Adipocyte (in vitro differentiated cells): ENCODE measurements around the gene GABRE.

Source experiments
- DNase-seq: peaks from one replicate; pipeline ENCODE4 v3.0.0-alpha.2; 2015; ENCODE audit warnings: low read depth
- H3K27me3 ChIP-seq: replicated peaks from 2 replicates; pipeline ENCODE4 v1.7.0; 2013; ENCODE audit warnings: mild to moderate bottlenecking, low read length, moderate library complexity; ENCODE audit not compliant: control insufficient read depth, insufficient read depth
- H3K36me3 ChIP-seq: 2 replicates; pipeline ENCODE4 v1.7.0; 2013; ENCODE audit warnings: low read length, mild to moderate bottlenecking, moderate library complexity; ENCODE audit not compliant: control insufficient read depth, insufficient read depth, severe bottlenecking
- H3K4me1 ChIP-seq: 2 replicates; pipeline ENCODE4 v1.7.0; 2013; ENCODE audit warnings: mild to moderate bottlenecking, low read length, moderate library complexity; ENCODE audit not compliant: control insufficient read depth, insufficient read depth
- H3K4me3 ChIP-seq: 2 replicates; pipeline ENCODE4 v1.7.0; 2013; ENCODE audit warnings: mild to moderate bottlenecking, low read length, moderate library complexity
- H3K9ac ChIP-seq: 2 replicates; pipeline ENCODE4 v1.7.0; 2013; ENCODE audit warnings: mild to moderate bottlenecking, low read length, moderate library complexity
- H3K9me3 ChIP-seq: 2 replicates; pipeline ENCODE4 v1.7.0; 2013; ENCODE audit warnings: mild to moderate bottlenecking, low read length, moderate library complexity; ENCODE audit not compliant: control insufficient read depth

GABRE gene

GRCh38 chrX:151966236-151966635, 8.2 kb downstream of the GABRE start:
- H3K9me3 ChIP-seq, result peaks cover 4% of the 10 kb centered on the region
- no peak overlapping the region for H3K9ac ChIP-seq
- H3K4me3 ChIP-seq, result no peak overlapping the region
- no peaks in the 10 kb centered on the region for H3K27me3 ChIP-seq
- peaks cover 44% of the 10 kb centered on the region for H3K36me3 ChIP-seq
- peaks cover 13% of the 10 kb centered on the region for H3K4me1 ChIP-seq
- no peak for DNase-seq

DNA sequence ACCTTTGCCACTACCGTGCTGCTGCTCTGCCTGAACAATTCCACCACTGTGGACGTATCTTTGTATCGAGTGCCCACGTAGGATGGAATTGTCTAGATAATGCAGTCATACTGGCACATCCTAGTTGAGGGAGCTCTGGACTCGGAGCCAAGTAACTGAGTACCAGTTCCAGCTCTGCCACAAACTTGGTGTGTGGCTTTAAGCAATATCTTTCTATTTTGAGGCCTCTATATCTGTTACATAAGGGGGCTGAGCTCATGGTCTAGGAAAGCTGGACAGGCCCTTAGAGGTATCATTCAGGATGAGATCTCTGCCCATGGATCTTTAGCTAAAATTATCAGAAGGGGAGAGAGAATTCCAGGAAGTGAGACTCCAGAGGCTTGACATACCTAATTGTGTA, 12.4 kb downstream of the GABRE start:
- no peak overlapping the region for H3K9ac ChIP-seq
- no peak overlapping the region for H3K4me3 ChIP-seq
- no peaks in the 10 kb centered on the region for H3K27me3 ChIP-seq
- no peaks in the 10 kb centered on the region for H3K9me3 ChIP-seq
- H3K4me1 ChIP-seq, result no peaks in the 10 kb centered on the region
- DNase-seq, result no peak
- peaks cover 59% of the 10 kb centered on the region for H3K36me3 ChIP-seq

GRCh38 chrX:151958101-151958500, 16.4 kb downstream of the GABRE start:
- DNase-seq, result no peak
- peaks cover 98% of the 10 kb centered on the region for H3K36me3 ChIP-seq
- H3K4me3 ChIP-seq, result no peak overlapping the region

GRCh38 chrX:151954730-151955129, 19.7 kb downstream of the GABRE start:
- Histone ChIP-seq H3K4me1 (no peaks in the 10 kb centered on the region), H3K9ac (no peak overlapping the region), H3K27me3 (no peaks in the 10 kb centered on the region), H3K36me3 (peaks cover 75% of the 10 kb centered on the region), H3K4me3 (no peak overlapping the region), H3K9me3 (no peaks in the 10 kb centered on the region)
- DNase-seq, result no peak

More at GRCh38 chrX:151958101-151958500, 16.4 kb downstream of the GABRE start:
- Histone ChIP-seq H3K27me3 (no peaks in the 10 kb centered on the region), H3K9ac (no peak overlapping the region), H3K4me1 (no peaks in the 10 kb centered on the region), H3K9me3 (no peaks in the 10 kb centered on the region)

GRCh38 chrX:151938172-151938571, 36.3 kb downstream of the GABRE start:
- DNase-seq, result no peak
- no peaks in the 10 kb centered on the region for H3K4me1 ChIP-seq
- H3K9ac ChIP-seq, result no peak overlapping the region
- H3K27me3 ChIP-seq, result no peaks in the 10 kb centered on the region
- H3K4me3 ChIP-seq, result no peak overlapping the region
- H3K9me3 ChIP-seq, result no peaks in the 10 kb centered on the region
- H3K36me3 ChIP-seq, result no peaks in the 10 kb centered on the region

DNA sequence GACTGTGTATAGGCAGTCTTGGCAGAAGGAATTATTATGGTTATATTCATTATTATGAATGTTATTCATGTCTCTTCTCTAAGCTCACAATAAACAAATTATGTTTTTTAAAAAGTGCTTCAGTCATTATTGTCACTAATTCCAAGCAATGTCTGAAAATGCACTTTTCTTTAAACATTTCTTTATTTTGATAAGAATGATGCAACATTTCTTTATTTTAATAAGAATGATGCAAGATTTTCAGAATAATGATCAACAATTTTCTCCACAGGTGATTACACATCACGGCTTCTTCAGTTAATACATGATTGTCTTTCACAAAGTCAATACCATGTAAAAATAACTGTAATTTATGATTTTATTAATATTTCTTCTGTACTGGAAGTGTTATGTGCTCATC, 39.1 kb downstream of the GABRE start:
- no peak for DNase-seq
- no peaks in the 10 kb centered on the region for H3K36me3 ChIP-seq

GRCh38 chrX:151929126-151929525, 45.4 kb downstream of the GABRE start:
- DNase-seq, result no peak

More for the DNA sequence above, 39.1 kb downstream of the GABRE start:
- H3K4me1 ChIP-seq, result no peaks in the 10 kb centered on the region
- no peak overlapping the region for H3K9ac ChIP-seq
- H3K4me3 ChIP-seq, result no peak overlapping the region
- no peaks in the 10 kb centered on the region for H3K9me3 ChIP-seq
- H3K27me3 ChIP-seq, result peaks cover 3% of the 10 kb centered on the region

DNA sequence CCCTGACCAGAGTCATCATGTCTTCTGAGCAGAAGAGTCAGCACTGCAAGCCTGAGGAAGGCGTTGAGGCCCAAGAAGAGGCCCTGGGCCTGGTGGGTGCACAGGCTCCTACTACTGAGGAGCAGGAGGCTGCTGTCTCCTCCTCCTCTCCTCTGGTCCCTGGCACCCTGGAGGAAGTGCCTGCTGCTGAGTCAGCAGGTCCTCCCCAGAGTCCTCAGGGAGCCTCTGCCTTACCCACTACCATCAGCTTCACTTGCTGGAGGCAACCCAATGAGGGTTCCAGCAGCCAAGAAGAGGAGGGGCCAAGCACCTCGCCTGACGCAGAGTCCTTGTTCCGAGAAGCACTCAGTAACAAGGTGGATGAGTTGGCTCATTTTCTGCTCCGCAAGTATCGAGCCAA, 50.8 kb downstream of the GABRE start:
- no peak for DNase-seq
- Histone ChIP-seq H3K36me3 (no peaks in the 10 kb centered on the region), H3K4me1 (no peaks in the 10 kb centered on the region), H3K4me3 (no peak overlapping the region), H3K27me3 (peaks cover 10% of the 10 kb centered on the region), H3K9me3 (no peaks in the 10 kb centered on the region), H3K9ac (no peak overlapping the region)

More at GRCh38 chrX:151929126-151929525, 45.4 kb downstream of the GABRE start:
- H3K9ac ChIP-seq, result no peak overlapping the region
- H3K27me3 ChIP-seq, result peaks cover 21% of the 10 kb centered on the region
- H3K36me3 ChIP-seq, result no peaks in the 10 kb centered on the region
- no peak overlapping the region for H3K4me3 ChIP-seq
- no peaks in the 10 kb centered on the region for H3K9me3 ChIP-seq
- no peaks in the 10 kb centered on the region for H3K4me1 ChIP-seq

- Histone ChIP-seq H3K36me3 (no peaks in the 10 kb centered on the region), H3K9ac (no peak overlapping the region), H3K9me3 (no peaks in the 10 kb centered on the region), H3K4me1 (no peaks in the 10 kb centered on the region), H3K4me3 (no peak overlapping the region), H3K27me3 (peaks cover 10% of the 10 kb centered on the region)
- no peak for DNase-seq
These were observed 51.8 kb downstream of the GABRE start for GRCh38 chrX:151922692-151923091.

GRCh38 chrX:151921866-151922265, 52.6 kb downstream of the GABRE start:
- H3K4me3 ChIP-seq, result no peak overlapping the region
- no peaks in the 10 kb centered on the region for H3K9me3 ChIP-seq
- no peaks in the 10 kb centered on the region for H3K4me1 ChIP-seq
- no peaks in the 10 kb centered on the region for H3K36me3 ChIP-seq
- DNase-seq, result no peak
- peaks cover 10% of the 10 kb centered on the region for H3K27me3 ChIP-seq
- no peak overlapping the region for H3K9ac ChIP-seq

GRCh38 chrX:151921292-151921691, 53.2 kb downstream of the GABRE start:
- no peak for DNase-seq
- no peaks in the 10 kb centered on the region for H3K36me3 ChIP-seq
- no peak overlapping the region for H3K4me3 ChIP-seq

DNA sequence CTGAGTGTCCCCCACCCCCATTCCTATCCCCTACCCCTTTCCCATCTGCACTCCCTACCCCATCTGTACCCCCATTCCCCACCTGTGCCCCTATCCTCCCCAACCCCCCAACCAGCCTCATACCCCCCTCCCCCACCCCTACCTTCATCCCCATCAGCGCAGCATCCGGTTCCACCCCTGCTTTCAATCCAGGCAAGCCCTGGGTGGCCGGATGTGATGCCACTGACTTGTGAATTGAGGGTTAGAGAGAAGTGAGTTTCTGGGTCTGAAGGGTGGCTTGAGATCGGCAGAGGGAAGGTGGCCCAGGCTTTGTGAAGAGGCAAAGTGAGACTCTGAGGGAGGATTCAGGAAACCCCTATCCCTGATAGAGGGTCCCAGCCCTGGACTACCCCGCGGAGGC, 53.9 kb downstream of the GABRE start:
- Histone ChIP-seq H3K4me1 (no peaks in the 10 kb centered on the region), H3K27me3 (peaks cover 6% of the 10 kb centered on the region), H3K9me3 (no peaks in the 10 kb centered on the region), H3K36me3 (no peaks in the 10 kb centered on the region), H3K4me3 (no peak overlapping the region), H3K9ac (no peak overlapping the region)
- DNase-seq, result no peak

More at GRCh38 chrX:151921292-151921691, 53.2 kb downstream of the GABRE start:
- Histone ChIP-seq H3K4me1 (no peaks in the 10 kb centered on the region), H3K27me3 (peaks cover 7% of the 10 kb centered on the region), H3K9ac (no peak overlapping the region), H3K9me3 (no peaks in the 10 kb centered on the region)
